Left ventricle myocardium inferior (tissue), 1 donor: ENCODE measurements around the gene JCAD. TPM values are rescaled to one million over a fixed set of nuclear protein-coding genes. Genes with fewer than 3 reads are reported as not detected.

Experiments
- DNase-seq: peaks from one replicate; pipeline ENCODE4 v3.0.0-alpha.2; 2020
- H3K27ac ChIP-seq: fragments of 200-600 bp; replicated peaks from 2 replicates; pipeline ENCODE4 v1.8.0; 2021
- H3K27me3 ChIP-seq: fragments of 200-600 bp; 2 replicates; pipeline ENCODE4 v1.8.0; 2021; ENCODE audit warnings: low read depth
- H3K36me3 ChIP-seq: fragments of 200-600 bp; 2 replicates; pipeline ENCODE4 v1.8.0; 2021
- H3K4me1 ChIP-seq: fragments of 200-600 bp; 2 replicates; pipeline ENCODE4 v1.8.0; 2021
- H3K4me3 ChIP-seq: fragments of 200-600 bp; 2 replicates; pipeline ENCODE4 v1.8.0; 2021; ENCODE audit warnings: mild to moderate bottlenecking, moderate library complexity
- H3K9me3 ChIP-seq: fragments of 200-600 bp; replicated peaks from 2 replicates; pipeline ENCODE4 v1.8.0; 2021
- CTCF ChIP-seq: fragments of 200-600 bp; IDR thresholded peaks from 2 replicates; pipeline ENCODE4 v1.8.0; 2021; ENCODE audit warnings: antibody characterized with exemption, mild to moderate bottlenecking, borderline replicate concordance
- intact Hi-C: fragments of 100-400 bp; cut with micrococcal nuclease; formaldehyde crosslinking; loops from one replicate; pipeline ENCODE4 v1.11.0; 2022
- total RNA-seq: library from RNA; stranded (reverse); fragmentation: NEBNext Ultra II Directional; extraction: Animal tissue kit (Norgen Biotek cat#: 25700); gene quantifications from one replicate; pipeline ENCODE4 v1.2.1, GENCODE V29; 2021
- donor health status: DM: no; HTN: yes; CAD: no; lungs with severe emphysema.

The JCAD gene
- total RNA-seq, 1 donor from 2014 or later, result 23.5 TPM

GRCh38 chr10:30098629-30099028 is 39.2 kb upstream of the JCAD start:
- intact Hi-C loops, result no loop called here
- Histone ChIP-seq H3K4me3 (no peak overlapping the region), H3K36me3 (no peaks in the 10 kb centered on the region), H3K27ac (no peak overlapping the region), H3K4me1 (no peaks in the 10 kb centered on the region), H3K27me3 (peaks cover 9% of the 10 kb centered on the region), H3K9me3 (no peaks in the 10 kb centered on the region)
- TF ChIP-seq CTCF, result no peak
- DNase-seq, result no peak

GRCh38 chr10:30096564-30096963 is 37.2 kb upstream of the JCAD start:
- Histone ChIP-seq H3K9me3 (no peaks in the 10 kb centered on the region), H3K36me3 (no peaks in the 10 kb centered on the region), H3K4me3 (no peak overlapping the region), H3K4me1 (no peaks in the 10 kb centered on the region), H3K27ac (no peak overlapping the region), H3K27me3 (peaks cover 15% of the 10 kb centered on the region)
- intact Hi-C loops, result no loop called here
- DNase-seq, result no peak
- no peak for TF ChIP-seq CTCF

GRCh38 chr10:30095631-30096422 is 36.4 kb upstream of the JCAD start:
- Histone ChIP-seq H3K27me3 (peaks cover 15% of the 10 kb centered on the region), H3K27ac (no peak overlapping the region), H3K36me3 (no peaks in the 10 kb centered on the region), H3K9me3 (no peaks in the 10 kb centered on the region), H3K4me1 (no peaks in the 10 kb centered on the region), H3K4me3 (no peak overlapping the region)
- TF ChIP-seq CTCF, result no peak
- intact Hi-C loops, result no loop called here
- DNase-seq, result no peak

- Histone ChIP-seq H3K9me3 (no peaks in the 10 kb centered on the region), H3K4me1 (no peaks in the 10 kb centered on the region), H3K4me3 (no peak overlapping the region), H3K27me3 (peaks cover 15% of the 10 kb centered on the region), H3K27ac (no peak overlapping the region), H3K36me3 (no peaks in the 10 kb centered on the region)
- intact Hi-C loops, result no loop called here
- TF ChIP-seq CTCF, result no peak
- DNase-seq, result no peak
Observed at GRCh38 chr10:30094601-30095000, 35.2 kb upstream of the JCAD start.

GRCh38 chr10:30093303-30093950 is 34.0 kb upstream of the JCAD start:
- H3K9me3 ChIP-seq, result no peaks in the 10 kb centered on the region
- intact Hi-C loops, result no loop called here

More at GRCh38 chr10:30093303-30093950, 34.0 kb upstream of the JCAD start:
- Histone ChIP-seq H3K4me3 (no peak overlapping the region), H3K27me3 (peaks cover 22% of the 10 kb centered on the region), H3K4me1 (no peaks in the 10 kb centered on the region), H3K27ac (no peak overlapping the region), H3K36me3 (no peaks in the 10 kb centered on the region)
- TF ChIP-seq CTCF, result no peak
- DNase-seq, result no peak
